Esophagus (tissue), 2 donors: ENCODE data around the gene SMARCC1. TPM values are rescaled to one million over a fixed set of nuclear protein-coding genes. Genes with fewer than 3 reads are reported as not detected.

ENCODE experiments used
- H3K27ac ChIP-seq, 2 donors: one replicate each; pipeline ENCODE4 v1.5.1; 2013; ENCODE audit warnings: low read depth in 2 of 2, mild to moderate bottlenecking in 2 of 2, inconsistent platforms in 1 of 2, low read length in 1 of 2, moderate library complexity in 1 of 2
- H3K27me3 ChIP-seq, 2 donors: one replicate each; pipeline ENCODE4 v1.6.1; 2013; ENCODE audit warnings: low read length in 2 of 2, control low read depth in 1 of 2, mild to moderate bottlenecking in 1 of 2; ENCODE audit not compliant: insufficient read depth in 2 of 2, control insufficient read depth in 1 of 2
- H3K36me3 ChIP-seq, 2 donors: one replicate each; pipeline ENCODE4 v1.6.1; 2013; ENCODE audit warnings: low read length in 1 of 2; ENCODE audit not compliant: control insufficient read depth in 2 of 2, insufficient read depth in 2 of 2
- H3K4me1 ChIP-seq, 2 donors: one replicate each; pipeline ENCODE4 v1.6.1; 2013; ENCODE audit warnings: low read length in 1 of 2; ENCODE audit not compliant: control insufficient read depth in 2 of 2, insufficient read depth in 2 of 2
- H3K4me3 ChIP-seq, 2 donors: one replicate each; pipeline ENCODE4 v1.5.1; 2013; ENCODE audit warnings: low read length in 2 of 2, mild to moderate bottlenecking in 2 of 2, low read depth in 1 of 2, moderate library complexity in 1 of 2
- H3K9me3 ChIP-seq, 2 donors: one replicate each; pipeline ENCODE4 v1.6.1; 2013; ENCODE audit warnings: mild to moderate bottlenecking in 2 of 2, low read depth in 1 of 2, low read length in 1 of 2, moderate library complexity in 1 of 2; ENCODE audit not compliant: control insufficient read depth in 2 of 2, insufficient read depth in 1 of 2
- WGBS, 2 donors: extraction: QIAGEN DNeasy Blood & Tissue Kit; methylation state at CpG; one replicate each; pipeline ENCODE4 v1.1.7; 2013; 5-methylcytosine and 5-hydroxymethylcytosine counted together
- polyA plus RNA-seq, 2 donors: library from polyadenylated mRNA; stranded (reverse); fragments of 200-250 nt; gene quantifications; one replicate each; pipeline ENCODE4 v1.2.3, GENCODE V29; 2013
- donor health status: healthy with polysubstance abuse.
- donor health status: Bipolar disorder and iron deficiency.

The SMARCC1 gene
- polyA plus RNA-seq, 2 donors, result 11.0 to 13.8 TPM

GRCh38 chr3:47536221-47536891, 245.3 kb downstream of the SMARCC1 start:
- no peak overlapping the region for H3K4me3 ChIP-seq
- H3K9me3 ChIP-seq, result no peaks in the 10 kb centered on the region
- H3K27ac ChIP-seq, result no peak overlapping the region
- no peaks in the 10 kb centered on the region for H3K36me3 ChIP-seq
- H3K4me1 ChIP-seq, result no peaks in the 10 kb centered on the region
- H3K27me3 ChIP-seq, result no peaks in the 10 kb centered on the region
- 92 to 93% methylated on average over 19 of the region's 19 CpGs for WGBS, 2 donors

Other genes with a start within 250 kb of the SMARCC1 start
- gene CSPG5, start 203.0 kb downstream of the SMARCC1 start, polyA plus RNA-seq, result under 1 TPM; 0.12 to 0.40 TPM
- gene DHX30, start 21.2 kb upstream of the SMARCC1 start, polyA plus RNA-seq, result 10 to 100 TPM; 26.6 to 32.7 TPM
- gene MAP4, start 234.5 kb upstream of the SMARCC1 start, polyA plus RNA-seq, result 10 to 100 TPM; 48.8 to 60.4 TPM